WTC11 (cell line): ENCODE results near the gene OR10H3.

Experiments
- ATF6 ChIP-seq: sonication (generic); formaldehyde crosslinking; IDR thresholded peaks from 2 replicates; pipeline ENCODE4 v1.8.1; 2023; ENCODE audit warnings: mild to moderate bottlenecking, missing genetic modification reagents
- NR2C2 ChIP-seq: sonication (generic); formaldehyde crosslinking; IDR thresholded peaks from 2 replicates; pipeline ENCODE4 v1.8.0; 2022; ENCODE audit warnings: mild to moderate bottlenecking, missing genetic modification reagents
- ZNF281 ChIP-seq: sonication (generic); formaldehyde crosslinking; IDR thresholded peaks from 2 replicates; pipeline ENCODE4 v1.8.0; 2023; ENCODE audit warnings: mild to moderate bottlenecking, missing genetic modification reagents
- ZNF532 ChIP-seq: fragments of 250-450 bp; sonication (Bioruptor Pico); IDR thresholded peaks from 2 replicates; pipeline ENCODE4 v1.9.0; 2021; ENCODE audit warnings: mild to moderate bottlenecking, borderline replicate concordance
- TF ChIP-seq, protein P1 (sequence below): fragments of 200-600 bp; IDR thresholded peaks from 2 replicates; pipeline ENCODE4 v1.8.0; 2022; ENCODE audit warnings: antibody characterized with exemption
- TF ChIP-seq, protein P2 (sequence below): sonication (generic); formaldehyde crosslinking; IDR thresholded peaks from 2 replicates; pipeline ENCODE4 v1.8.0; 2022; ENCODE audit warnings: mild to moderate bottlenecking, missing genetic modification reagents
- TF ChIP-seq, protein P3 (sequence below): sonication (generic); formaldehyde crosslinking; IDR thresholded peaks from 2 replicates; pipeline ENCODE4 v1.8.1; 2023; ENCODE audit warnings: mild to moderate bottlenecking, missing genetic modification reagents
- TF ChIP-seq, protein P4 (sequence below): sonication (generic); formaldehyde crosslinking; IDR thresholded peaks from 2 replicates; pipeline ENCODE4 v1.8.1; 2022; ENCODE audit warnings: low read depth, missing genetic modification reagents, borderline replicate concordance
- TF ChIP-seq, protein P5 (sequence below): sonication (generic); formaldehyde crosslinking; IDR thresholded peaks from 2 replicates; pipeline ENCODE4 v1.8.1; 2023; ENCODE audit warnings: mild to moderate bottlenecking, moderate library complexity, missing genetic modification reagents

DNA sequence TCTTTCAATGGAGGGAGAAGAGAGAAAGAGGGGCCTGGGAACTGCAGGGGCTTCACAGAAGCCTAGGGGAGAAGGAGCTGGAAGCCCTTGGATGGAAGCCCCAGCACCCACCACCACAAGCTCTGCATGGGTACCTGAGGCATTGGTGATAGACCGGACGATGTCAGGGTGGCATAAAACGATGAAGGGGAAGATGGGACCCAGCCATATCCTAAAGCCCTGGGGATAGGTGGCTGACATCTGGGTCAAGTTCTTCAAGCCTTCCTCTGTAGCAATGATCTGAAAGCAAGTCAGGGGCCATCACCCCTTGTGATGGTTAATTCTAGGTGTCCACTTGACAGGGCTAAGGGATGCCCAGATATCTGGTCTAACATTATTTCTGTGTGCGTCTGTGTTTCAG lies 38.5 kb downstream of the OR10H3 start:
- TF ChIP-seq, protein P1, sequence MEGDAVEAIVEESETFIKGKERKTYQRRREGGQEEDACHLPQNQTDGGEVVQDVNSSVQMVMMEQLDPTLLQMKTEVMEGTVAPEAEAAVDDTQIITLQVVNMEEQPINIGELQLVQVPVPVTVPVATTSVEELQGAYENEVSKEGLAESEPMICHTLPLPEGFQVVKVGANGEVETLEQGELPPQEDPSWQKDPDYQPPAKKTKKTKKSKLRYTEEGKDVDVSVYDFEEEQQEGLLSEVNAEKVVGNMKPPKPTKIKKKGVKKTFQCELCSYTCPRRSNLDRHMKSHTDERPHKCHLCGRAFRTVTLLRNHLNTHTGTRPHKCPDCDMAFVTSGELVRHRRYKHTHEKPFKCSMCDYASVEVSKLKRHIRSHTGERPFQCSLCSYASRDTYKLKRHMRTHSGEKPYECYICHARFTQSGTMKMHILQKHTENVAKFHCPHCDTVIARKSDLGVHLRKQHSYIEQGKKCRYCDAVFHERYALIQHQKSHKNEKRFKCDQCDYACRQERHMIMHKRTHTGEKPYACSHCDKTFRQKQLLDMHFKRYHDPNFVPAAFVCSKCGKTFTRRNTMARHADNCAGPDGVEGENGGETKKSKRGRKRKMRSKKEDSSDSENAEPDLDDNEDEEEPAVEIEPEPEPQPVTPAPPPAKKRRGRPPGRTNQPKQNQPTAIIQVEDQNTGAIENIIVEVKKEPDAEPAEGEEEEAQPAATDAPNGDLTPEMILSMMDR: no peak
- TF ChIP-seq ZNF532 (CRISPR knock-in tag) (no peak), NR2C2 (CRISPR knock-in tag) (no peak), ZNF281 (CRISPR knock-in tag) (no peak), ATF6 (CRISPR knock-in tag) (no peak)
- TF ChIP-seq, protein P2, sequence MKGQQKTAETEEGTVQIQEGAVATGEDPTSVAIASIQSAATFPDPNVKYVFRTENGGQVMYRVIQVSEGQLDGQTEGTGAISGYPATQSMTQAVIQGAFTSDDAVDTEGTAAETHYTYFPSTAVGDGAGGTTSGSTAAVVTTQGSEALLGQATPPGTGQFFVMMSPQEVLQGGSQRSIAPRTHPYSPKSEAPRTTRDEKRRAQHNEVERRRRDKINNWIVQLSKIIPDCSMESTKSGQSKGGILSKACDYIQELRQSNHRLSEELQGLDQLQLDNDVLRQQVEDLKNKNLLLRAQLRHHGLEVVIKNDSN (CRISPR knock-in tag): no peak
- TF ChIP-seq, protein P3, sequence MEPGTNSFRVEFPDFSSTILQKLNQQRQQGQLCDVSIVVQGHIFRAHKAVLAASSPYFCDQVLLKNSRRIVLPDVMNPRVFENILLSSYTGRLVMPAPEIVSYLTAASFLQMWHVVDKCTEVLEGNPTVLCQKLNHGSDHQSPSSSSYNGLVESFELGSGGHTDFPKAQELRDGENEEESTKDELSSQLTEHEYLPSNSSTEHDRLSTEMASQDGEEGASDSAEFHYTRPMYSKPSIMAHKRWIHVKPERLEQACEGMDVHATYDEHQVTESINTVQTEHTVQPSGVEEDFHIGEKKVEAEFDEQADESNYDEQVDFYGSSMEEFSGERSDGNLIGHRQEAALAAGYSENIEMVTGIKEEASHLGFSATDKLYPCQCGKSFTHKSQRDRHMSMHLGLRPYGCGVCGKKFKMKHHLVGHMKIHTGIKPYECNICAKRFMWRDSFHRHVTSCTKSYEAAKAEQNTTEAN (CRISPR knock-in tag): no peak
- TF ChIP-seq, protein P4, sequence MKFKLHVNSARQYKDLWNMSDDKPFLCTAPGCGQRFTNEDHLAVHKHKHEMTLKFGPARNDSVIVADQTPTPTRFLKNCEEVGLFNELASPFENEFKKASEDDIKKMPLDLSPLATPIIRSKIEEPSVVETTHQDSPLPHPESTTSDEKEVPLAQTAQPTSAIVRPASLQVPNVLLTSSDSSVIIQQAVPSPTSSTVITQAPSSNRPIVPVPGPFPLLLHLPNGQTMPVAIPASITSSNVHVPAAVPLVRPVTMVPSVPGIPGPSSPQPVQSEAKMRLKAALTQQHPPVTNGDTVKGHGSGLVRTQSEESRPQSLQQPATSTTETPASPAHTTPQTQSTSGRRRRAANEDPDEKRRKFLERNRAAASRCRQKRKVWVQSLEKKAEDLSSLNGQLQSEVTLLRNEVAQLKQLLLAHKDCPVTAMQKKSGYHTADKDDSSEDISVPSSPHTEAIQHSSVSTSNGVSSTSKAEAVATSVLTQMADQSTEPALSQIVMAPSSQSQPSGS (CRISPR knock-in tag): no peak
- TF ChIP-seq, protein P5, sequence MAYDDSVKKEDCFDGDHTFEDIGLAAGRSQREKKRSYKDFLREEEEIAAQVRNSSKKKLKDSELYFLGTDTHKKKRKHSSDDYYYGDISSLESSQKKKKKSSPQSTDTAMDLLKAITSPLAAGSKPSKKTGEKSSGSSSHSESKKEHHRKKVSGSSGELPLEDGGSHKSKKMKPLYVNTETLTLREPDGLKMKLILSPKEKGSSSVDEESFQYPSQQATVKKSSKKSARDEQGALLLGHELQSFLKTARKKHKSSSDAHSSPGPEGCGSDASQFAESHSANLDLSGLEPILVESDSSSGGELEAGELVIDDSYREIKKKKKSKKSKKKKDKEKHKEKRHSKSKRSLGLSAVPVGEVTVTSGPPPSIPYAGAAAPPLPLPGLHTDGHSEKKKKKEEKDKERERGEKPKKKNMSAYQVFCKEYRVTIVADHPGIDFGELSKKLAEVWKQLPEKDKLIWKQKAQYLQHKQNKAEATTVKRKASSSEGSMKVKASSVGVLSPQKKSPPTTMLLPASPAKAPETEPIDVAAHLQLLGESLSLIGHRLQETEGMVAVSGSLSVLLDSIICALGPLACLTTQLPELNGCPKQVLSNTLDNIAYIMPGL (CRISPR knock-in tag): no peak
